ENCODE measurements around the gene ZNF821. TPM values are rescaled to one million over a fixed set of nuclear protein-coding genes. Genes with fewer than 3 reads are reported as not detected.
A peak's percentile ranks its signal among the peaks of the same experiment; 100 is the strongest.

ZNF821 gene
- total RNA-seq, 1 experiment from 2014 or later = 5.4 TPM

DNA sequence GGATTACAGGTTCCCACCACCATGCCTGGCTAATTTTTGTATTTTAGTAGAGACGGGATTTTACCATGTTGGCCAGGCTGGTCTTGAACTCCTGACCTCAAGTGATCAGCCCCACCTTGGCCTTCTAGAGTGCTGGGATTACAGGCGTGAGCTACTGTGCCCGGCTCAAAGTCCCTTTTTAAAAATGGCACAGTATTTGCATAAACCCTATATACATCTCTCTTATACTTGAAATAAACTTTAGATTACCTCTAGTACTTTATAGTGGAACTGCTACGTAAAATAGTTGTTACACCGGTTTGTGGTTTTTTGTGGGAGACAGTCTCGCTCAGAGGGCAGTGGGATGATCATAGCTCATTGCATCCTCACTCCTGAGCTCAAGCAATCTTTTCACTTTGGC, 47.6 kb upstream of the ZNF821 start:
- Histone ChIP-seq H3K4me3 (ENCODE audit: low read length) (no peak overlapping the region), H3K4me2 (ENCODE audit: low read length) (no peak overlapping the region), H3K9me3 (ENCODE audit: low read length) (no peaks in the 10 kb centered on the region), H3K4me1 (ENCODE audit: insufficient read depth, low read length) (peaks cover 20% of the 10 kb centered on the region), H3K79me2 (ENCODE audit: low read length) (peaks cover 26% of the 10 kb centered on the region), H3K9me2 (replicated peaks; ENCODE audit: low read length) (no peaks in the 10 kb centered on the region), H4K20me1 (ENCODE audit: low read length) (peaks cover 24% of the 10 kb centered on the region; the same call in 1 of the 2 replicates), H3K9ac (ENCODE audit: low read length) (no peak overlapping the region), H3K27me3 (ENCODE audit: low read length) (no peaks in the 10 kb centered on the region), H3K27ac (ENCODE audit: low read length) (no peak overlapping the region), H3F3A (ENCODE audit: low read length, unreplicated experiment) (no peaks in the 10 kb centered on the region), H3K36me3 (ENCODE audit: low read depth, low read length) (peaks cover 37% of the 10 kb centered on the region), H2AFZ (ENCODE audit: low read length) (no peak overlapping the region)
- no peak for ATAC-seq
- ChIA-PET POLR2A (ENCODE audit: unreplicated experiment) (no interaction called here), CTCF (no interaction called here)
- no peak for TF ChIP-seq EZH2 (IDR thresholded peaks at IDR 0.05; ENCODE audit: low read length, unreplicated experiment)
- TF ChIP-seq, protein P1, sequence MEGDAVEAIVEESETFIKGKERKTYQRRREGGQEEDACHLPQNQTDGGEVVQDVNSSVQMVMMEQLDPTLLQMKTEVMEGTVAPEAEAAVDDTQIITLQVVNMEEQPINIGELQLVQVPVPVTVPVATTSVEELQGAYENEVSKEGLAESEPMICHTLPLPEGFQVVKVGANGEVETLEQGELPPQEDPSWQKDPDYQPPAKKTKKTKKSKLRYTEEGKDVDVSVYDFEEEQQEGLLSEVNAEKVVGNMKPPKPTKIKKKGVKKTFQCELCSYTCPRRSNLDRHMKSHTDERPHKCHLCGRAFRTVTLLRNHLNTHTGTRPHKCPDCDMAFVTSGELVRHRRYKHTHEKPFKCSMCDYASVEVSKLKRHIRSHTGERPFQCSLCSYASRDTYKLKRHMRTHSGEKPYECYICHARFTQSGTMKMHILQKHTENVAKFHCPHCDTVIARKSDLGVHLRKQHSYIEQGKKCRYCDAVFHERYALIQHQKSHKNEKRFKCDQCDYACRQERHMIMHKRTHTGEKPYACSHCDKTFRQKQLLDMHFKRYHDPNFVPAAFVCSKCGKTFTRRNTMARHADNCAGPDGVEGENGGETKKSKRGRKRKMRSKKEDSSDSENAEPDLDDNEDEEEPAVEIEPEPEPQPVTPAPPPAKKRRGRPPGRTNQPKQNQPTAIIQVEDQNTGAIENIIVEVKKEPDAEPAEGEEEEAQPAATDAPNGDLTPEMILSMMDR (conservative IDR thresholded peaks at IDR 0.05; ENCODE audit: low read depth, low read length) = no peak
- no peak for TF ChIP-seq EZH2phosphoT487 (IDR thresholded peaks at IDR 0.05; ENCODE audit: borderline replicate concordance, low read length)
- intact Hi-C loops (cut with micrococcal nuclease) = no loop called here
- DNase-seq = no peak
- BruUV-seq (replicated peaks) = no TSS peak

DNA sequence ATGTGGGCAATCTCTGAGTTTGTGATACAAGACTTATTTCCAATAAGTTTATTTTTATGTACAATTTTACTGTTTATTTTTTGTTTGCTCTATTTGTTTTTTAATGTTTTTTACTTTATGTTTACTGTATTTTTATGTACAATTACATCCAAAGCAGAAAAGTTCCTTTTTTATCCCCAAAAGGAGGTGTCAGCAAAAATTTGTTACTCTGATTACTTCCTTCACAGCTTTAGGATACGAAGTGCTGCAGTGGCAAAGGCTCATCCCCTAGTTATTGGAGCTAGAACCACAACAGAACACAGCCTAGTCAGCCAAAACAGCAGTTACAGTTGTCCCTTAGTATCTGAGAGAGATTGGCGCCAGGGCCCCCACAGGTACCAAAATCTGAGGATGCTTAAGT, 47.0 kb upstream of the ZNF821 start:
- intact Hi-C loops (cut with micrococcal nuclease) = no loop called here
- ChIA-PET POLR2A (ENCODE audit: unreplicated experiment) (no interaction called here), CTCF (no interaction called here)
- H2AFZ ChIP-seq (ENCODE audit: low read length) = no peak overlapping the region
- H3F3A ChIP-seq (ENCODE audit: low read length, unreplicated experiment) = no peaks in the 10 kb centered on the region
- H3K27me3 ChIP-seq (ENCODE audit: low read length) = no peaks in the 10 kb centered on the region
- no TSS peak for BruUV-seq (replicated peaks)
- no peak overlapping the region for H3K4me3 ChIP-seq (ENCODE audit: low read length)
- peaks cover 22% of the 10 kb centered on the region for H3K4me1 ChIP-seq (ENCODE audit: insufficient read depth, low read length)
- H4K20me1 ChIP-seq (ENCODE audit: low read length) = peaks cover 24% of the 10 kb centered on the region; the same call in 1 of the 2 replicates
- no peak overlapping the region for H3K4me2 ChIP-seq (ENCODE audit: low read length)
- no peaks in the 10 kb centered on the region for H3K9me2 ChIP-seq (replicated peaks; ENCODE audit: low read length)
- H3K79me2 ChIP-seq (ENCODE audit: low read length) = peaks cover 26% of the 10 kb centered on the region
- H3K9ac ChIP-seq (ENCODE audit: low read length) = no peak overlapping the region
- no peak overlapping the region for H3K27ac ChIP-seq (ENCODE audit: low read length)
- ATAC-seq (no peak), DNase-seq (no peak)
- no peaks in the 10 kb centered on the region for H3K9me3 ChIP-seq (ENCODE audit: low read length)
- peaks cover 39% of the 10 kb centered on the region for H3K36me3 ChIP-seq (ENCODE audit: low read depth, low read length)
- TF ChIP-seq, protein P1 (conservative IDR thresholded peaks at IDR 0.05; ENCODE audit: low read depth, low read length) = no peak
- TF ChIP-seq EZH2 (IDR thresholded peaks at IDR 0.05; ENCODE audit: low read length, unreplicated experiment) (no peak), EZH2phosphoT487 (IDR thresholded peaks at IDR 0.05; ENCODE audit: borderline replicate concordance, low read length) (no peak)

DNA sequence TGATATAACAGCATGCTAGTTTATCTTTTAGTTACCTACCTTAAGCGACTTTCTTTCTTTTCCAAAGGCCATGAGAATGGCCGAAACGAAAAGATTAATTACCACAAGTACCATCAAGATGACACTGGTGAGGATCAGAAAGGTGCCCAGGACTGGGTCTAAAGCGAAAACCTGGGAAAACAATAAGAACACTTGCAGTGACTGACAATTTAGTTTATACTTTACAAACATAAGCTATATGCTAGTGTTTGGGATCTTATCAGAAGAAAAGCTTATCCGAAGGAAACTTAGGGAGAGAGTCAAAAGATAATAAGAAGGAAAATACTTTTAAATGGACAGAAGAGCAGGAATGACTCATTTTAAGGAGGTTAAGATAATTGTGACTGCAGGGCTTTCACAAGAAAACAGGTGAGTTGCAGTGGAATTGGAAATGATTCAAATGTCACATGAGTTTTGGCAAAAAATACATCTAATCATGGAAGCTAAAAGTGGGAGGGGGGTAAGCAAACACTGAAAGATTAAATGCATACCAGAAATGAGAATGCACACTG, 46.1 kb upstream of the ZNF821 start:
- no peaks in the 10 kb centered on the region for H3K9me3 ChIP-seq (ENCODE audit: low read length)
- no TSS peak for BruUV-seq (replicated peaks)
- ChIA-PET POLR2A (ENCODE audit: unreplicated experiment) (no interaction called here), CTCF (no interaction called here)
- no peaks in the 10 kb centered on the region for H3K9me2 ChIP-seq (replicated peaks; ENCODE audit: low read length)
- no peaks in the 10 kb centered on the region for H3F3A ChIP-seq (ENCODE audit: low read length, unreplicated experiment)
- DNase-seq = peak; percentile 18
- peaks cover 39% of the 10 kb centered on the region for H3K36me3 ChIP-seq (ENCODE audit: low read depth, low read length)
- H3K27ac ChIP-seq (ENCODE audit: low read length) = no peak overlapping the region
- TF ChIP-seq, protein P1 (conservative IDR thresholded peaks at IDR 0.05; ENCODE audit: low read depth, low read length) = no peak
- TF ChIP-seq EZH2 (IDR thresholded peaks at IDR 0.05; ENCODE audit: low read length, unreplicated experiment) (no peak), EZH2phosphoT487 (IDR thresholded peaks at IDR 0.05; ENCODE audit: borderline replicate concordance, low read length) (no peak)
- peaks cover 26% of the 10 kb centered on the region for H3K79me2 ChIP-seq (ENCODE audit: low read length)
- H3K4me1 ChIP-seq (ENCODE audit: insufficient read depth, low read length) = peaks cover 22% of the 10 kb centered on the region
- intact Hi-C loops (cut with micrococcal nuclease) = no loop called here
- H4K20me1 ChIP-seq (ENCODE audit: low read length) = peaks cover 24% of the 10 kb centered on the region; the same call in 1 of the 2 replicates
- H3K4me2 ChIP-seq (ENCODE audit: low read length) = no peak overlapping the region
- H3K4me3 ChIP-seq (ENCODE audit: low read length) = no peak overlapping the region
- no peaks in the 10 kb centered on the region for H3K27me3 ChIP-seq (ENCODE audit: low read length)
- H3K9ac ChIP-seq (ENCODE audit: low read length) = no peak overlapping the region
- no peak overlapping the region for H2AFZ ChIP-seq (ENCODE audit: low read length)
- ATAC-seq = no peak
